Measurements from ENCODE around the gene MCRIP2. TPM values are rescaled to one million over a fixed set of nuclear protein-coding genes. Genes with fewer than 3 reads are reported as not detected.
"Not testable (repeated sequence)": the region's sequence is repeated elsewhere in the genome, so short reads cannot be mapped to it uniquely, and the experiment has no call there.

The MCRIP2 gene
- total and polyA plus RNA-seq, 12 donors = 7.1 to 253 (median 150) TPM

DNA sequence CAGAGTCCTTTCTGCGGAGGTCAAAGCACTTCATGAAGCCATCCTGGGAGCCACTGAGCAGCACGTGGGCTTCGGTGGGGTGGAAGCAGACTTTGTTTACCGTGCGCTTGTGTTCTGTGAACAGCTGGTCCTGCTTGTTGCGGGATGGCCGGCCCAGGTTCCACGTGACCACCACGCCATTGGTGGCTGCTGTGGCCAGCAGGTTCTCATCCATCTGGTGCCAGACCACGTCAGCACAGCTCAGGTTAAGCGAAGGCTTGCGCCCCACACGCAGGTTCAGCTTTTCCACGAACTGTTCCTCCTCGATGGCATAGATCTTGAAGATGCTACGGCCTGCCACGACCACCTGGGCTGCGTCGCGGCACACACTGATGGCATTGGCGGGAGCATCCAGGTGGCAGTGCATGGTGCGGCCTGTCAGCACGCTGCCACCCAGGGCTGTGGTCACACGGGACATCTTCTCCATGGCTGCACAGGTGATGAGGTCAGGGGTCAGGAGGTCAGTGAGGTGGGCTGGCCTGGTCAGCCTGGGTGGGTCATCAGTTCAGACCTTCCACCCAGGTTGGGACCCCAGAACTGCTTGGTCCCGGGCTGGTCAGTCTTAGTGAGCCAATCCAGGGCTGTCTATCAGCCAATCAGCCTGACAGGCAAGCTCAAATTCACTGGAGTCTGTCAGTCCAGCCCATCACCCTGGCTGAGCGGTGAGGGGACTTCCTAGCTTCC, 47.7 kb downstream of the MCRIP2 start:
- Histone ChIP-seq H3K27me3 (peaks cover 12% of the 10 kb centered on the region), H3K9me3 (replicated peaks in 1 of 3) (no peaks in the 10 kb centered on the region), H3K4me1 (replicated peaks in 1 of 2) (peaks cover 5 to 25% of the 10 kb centered on the region in 2 donors), H3K27ac (peak overlapping the region in 3 of 5 donors; percentile 65 to 88 (median 74)), H3K4me3 (peak overlapping the region in 3 of 4 donors; percentile 58 to 94 (median 81)), H3K36me3 (replicated peaks in 1 of 2) (peaks cover 0 to 17% of the 10 kb centered on the region in 2 donors)
- intact Hi-C loops (cut with DNase I) = no loop called here
- DNase-seq = no peak
- no peak for TF ChIP-seq POLR2A (IDR thresholded peaks at IDR 0.05)
- TF ChIP-seq, protein P1, sequence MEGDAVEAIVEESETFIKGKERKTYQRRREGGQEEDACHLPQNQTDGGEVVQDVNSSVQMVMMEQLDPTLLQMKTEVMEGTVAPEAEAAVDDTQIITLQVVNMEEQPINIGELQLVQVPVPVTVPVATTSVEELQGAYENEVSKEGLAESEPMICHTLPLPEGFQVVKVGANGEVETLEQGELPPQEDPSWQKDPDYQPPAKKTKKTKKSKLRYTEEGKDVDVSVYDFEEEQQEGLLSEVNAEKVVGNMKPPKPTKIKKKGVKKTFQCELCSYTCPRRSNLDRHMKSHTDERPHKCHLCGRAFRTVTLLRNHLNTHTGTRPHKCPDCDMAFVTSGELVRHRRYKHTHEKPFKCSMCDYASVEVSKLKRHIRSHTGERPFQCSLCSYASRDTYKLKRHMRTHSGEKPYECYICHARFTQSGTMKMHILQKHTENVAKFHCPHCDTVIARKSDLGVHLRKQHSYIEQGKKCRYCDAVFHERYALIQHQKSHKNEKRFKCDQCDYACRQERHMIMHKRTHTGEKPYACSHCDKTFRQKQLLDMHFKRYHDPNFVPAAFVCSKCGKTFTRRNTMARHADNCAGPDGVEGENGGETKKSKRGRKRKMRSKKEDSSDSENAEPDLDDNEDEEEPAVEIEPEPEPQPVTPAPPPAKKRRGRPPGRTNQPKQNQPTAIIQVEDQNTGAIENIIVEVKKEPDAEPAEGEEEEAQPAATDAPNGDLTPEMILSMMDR (IDR thresholded peaks at IDR 0.05) = no peak
- WGBS, 4 donors = 79 to 90% (median 81%) methylated on average over 7 to 26 of the region's 26 CpGs

DNA sequence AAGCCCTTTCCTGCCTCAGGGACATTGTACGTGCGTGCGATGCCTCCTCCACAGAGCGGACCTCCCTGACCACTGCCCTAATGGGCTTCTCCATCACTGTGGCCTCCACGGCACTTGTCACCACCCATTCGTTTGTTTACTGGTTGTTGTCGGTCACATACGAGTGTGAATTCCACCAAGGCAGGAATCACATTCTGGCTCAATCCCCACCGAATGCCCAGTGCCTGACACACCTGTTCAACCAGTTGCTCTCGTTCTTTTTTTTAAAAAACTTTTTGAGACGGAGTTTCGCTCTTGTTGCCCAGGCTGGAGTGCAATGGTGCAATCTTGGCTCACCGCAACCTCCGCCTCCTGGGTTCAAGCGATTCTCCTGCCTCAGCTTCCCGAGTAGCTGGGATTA, 49.6 kb downstream of the MCRIP2 start:
- H3K27ac ChIP-seq; DNase-seq; H3K4me3 ChIP-seq; H3K9me3 ChIP-seq (replicated peaks in 1 of 3); intact Hi-C loops (cut with DNase I): not testable (repeated sequence)
- WGBS, 4 donors = 83 to 87% (median 85%) methylated on average over 16 of the region's 16 CpGs
- Histone ChIP-seq H3K27me3 (peaks cover 22% of the 10 kb centered on the region), H3K4me1 (replicated peaks in 1 of 2) (peaks cover 0 to 21% of the 10 kb centered on the region in 2 donors), H3K36me3 (replicated peaks in 1 of 2) (peaks cover 0 to 17% of the 10 kb centered on the region in 2 donors)

DNA sequence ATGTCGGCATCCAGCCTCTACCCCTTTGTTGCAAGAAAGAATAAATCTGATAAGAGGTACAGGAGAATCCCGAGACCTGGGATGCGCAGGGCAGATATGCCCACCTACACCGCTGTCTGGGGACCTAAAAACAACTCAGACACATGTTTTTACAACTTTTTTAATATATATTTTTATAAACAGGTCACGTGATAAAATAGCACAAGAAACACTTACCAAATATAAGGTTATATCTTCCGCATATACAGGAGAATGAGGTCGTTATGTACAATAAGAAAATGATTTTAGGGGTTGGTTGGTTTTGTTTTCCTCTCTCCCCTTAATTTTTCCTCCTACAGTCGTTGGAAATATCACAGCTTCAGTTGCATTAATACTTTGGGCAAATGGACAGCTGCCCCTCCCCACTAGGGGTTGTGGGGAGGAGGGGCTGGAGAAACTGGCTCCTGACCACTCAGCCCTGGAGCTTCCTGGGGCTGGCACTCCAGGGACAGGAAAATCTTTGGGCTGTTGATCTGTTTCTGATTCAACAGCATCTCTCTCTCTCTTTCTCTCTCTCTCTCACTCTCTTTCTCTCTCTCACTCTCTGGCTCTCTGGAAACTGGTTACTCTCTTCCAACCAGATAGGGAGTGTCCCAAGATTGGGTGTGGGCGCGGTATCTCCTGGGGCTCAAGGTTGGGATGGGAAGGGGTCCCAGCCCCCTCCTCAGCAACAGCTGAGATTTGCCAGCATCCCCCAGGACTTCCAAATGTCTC, 50.9 kb downstream of the MCRIP2 start:
- no peak for DNase-seq
- no peak for TF ChIP-seq POLR2A (IDR thresholded peaks at IDR 0.05)
- TF ChIP-seq, protein P1 (IDR thresholded peaks at IDR 0.05) = no peak
- Histone ChIP-seq H3K27ac (no peak overlapping the region), H3K4me1 (replicated peaks in 1 of 2) (peaks cover 0 to 21% of the 10 kb centered on the region in 2 donors), H3K27me3 (peaks cover 22% of the 10 kb centered on the region), H3K4me3 (no peak overlapping the region), H3K9me3 (replicated peaks in 1 of 3) (no peaks in the 10 kb centered on the region), H3K36me3 (replicated peaks in 1 of 2) (peaks cover 0 to 4% of the 10 kb centered on the region in 2 donors)
- intact Hi-C loops (cut with DNase I) = no loop called here
- 60 to 70% (median 66%) methylated on average over 10 of the region's 10 CpGs for WGBS, 4 donors

DNA sequence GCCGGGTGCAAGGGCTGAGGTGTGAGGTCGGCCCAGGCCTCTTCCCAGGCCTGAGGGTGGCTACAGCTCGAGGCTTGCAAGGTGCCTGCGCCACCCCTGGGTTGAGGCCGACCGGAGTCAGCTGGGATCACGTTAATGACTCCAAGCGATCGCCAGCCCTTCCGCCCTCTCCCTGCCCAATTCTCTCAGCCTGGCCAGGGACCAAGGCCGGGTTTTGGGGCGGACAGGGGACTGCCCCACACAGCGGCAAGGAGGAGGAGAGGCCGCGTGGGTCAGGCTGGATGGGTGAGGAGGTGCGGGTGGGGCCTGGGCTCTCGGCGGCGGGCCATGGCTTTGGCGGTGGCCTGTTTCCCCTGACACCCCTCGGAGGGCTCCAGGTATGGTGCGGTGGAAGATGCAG, 51.7 kb downstream of the MCRIP2 start:
- 34 to 47% (median 38%) methylated on average over 2 to 22 of the region's 22 CpGs for WGBS, 4 donors
- Histone ChIP-seq H3K4me1 (replicated peaks in 1 of 2) (peaks cover 0 to 21% of the 10 kb centered on the region in 2 donors), H3K27ac (no peak overlapping the region), H3K36me3 (replicated peaks in 1 of 2) (no peaks in the 10 kb centered on the region), H3K27me3 (peaks cover 24% of the 10 kb centered on the region), H3K4me3 (no peak overlapping the region), H3K9me3 (replicated peaks in 1 of 3) (no peaks in the 10 kb centered on the region)
- TF ChIP-seq, protein P1 (IDR thresholded peaks at IDR 0.05) = no peak
- DNase-seq = no peak
- intact Hi-C loops (cut with DNase I) = no loop called here

Measured in adrenal gland (tissue), 12 donors.